Neural cell (in vitro differentiated cells): ENCODE data around the gene MYOD1.

ENCODE experiments used
- CTCF ChIP-seq: fragments of 450-650 bp; IDR thresholded peaks from 2 replicates; pipeline ENCODE4 v1.5.1; 2014; ENCODE audit warnings: antibody characterized with exemption, mild to moderate bottlenecking, moderate library complexity; ENCODE audit not compliant: poor library complexity, severe bottlenecking
- EP300 ChIP-seq: fragments of 450-650 bp; conservative IDR thresholded peaks from 2 replicates; pipeline ENCODE4 v1.6.1; 2014; ENCODE audit warnings: antibody characterized with exemption, mild to moderate bottlenecking, moderate library complexity; ENCODE audit not compliant: poor library complexity, severe bottlenecking

DNA sequence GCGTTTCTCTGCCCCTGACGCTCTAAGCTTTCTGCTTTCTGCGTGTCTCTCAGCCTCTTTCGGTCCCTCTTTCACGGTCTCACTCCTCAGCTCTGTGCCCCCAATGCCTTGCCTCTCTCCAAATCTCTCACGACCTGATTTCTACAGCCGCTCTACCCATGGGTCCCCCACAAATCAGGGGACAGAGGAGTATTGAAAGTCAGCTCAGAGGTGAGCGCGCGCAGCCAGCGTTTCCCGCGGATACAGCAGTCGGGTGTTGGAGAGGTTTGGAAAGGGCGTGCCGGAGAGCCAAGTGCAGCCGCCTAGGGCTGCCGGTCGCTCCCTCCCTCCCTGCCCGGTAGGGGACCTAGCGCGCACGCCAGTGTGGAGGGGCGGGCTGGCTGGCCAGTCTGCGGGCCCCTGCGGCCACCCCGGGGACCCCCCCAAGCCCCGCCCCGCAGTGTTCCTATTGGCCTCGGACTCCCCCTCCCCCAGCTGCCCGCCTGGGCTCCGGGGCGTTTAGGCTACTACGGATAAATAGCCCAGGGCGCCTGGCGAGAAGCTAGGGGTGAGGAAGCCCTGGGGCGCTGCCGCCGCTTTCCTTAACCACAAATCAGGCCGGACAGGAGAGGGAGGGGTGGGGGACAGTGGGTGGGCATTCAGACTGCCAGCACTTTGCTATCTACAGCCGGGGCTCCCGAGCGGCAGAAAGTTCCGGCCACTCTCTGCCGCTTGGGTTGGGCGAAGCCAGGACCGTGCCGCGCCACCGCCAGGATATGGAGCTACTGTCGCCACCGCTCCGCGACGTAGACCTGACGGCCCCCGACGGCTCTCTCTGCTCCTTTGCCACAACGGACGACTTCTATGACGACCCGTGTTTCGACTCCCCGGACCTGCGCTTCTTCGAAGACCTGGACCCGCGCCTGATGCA lies at the start of gene MYOD1:
- no peak for TF ChIP-seq EP300
- TF ChIP-seq CTCF = no peak
